ENCODE data around the gene DLGAP1.
A peak's percentile ranks its signal among the peaks of the same experiment; 100 is the strongest.
"Not testable (repeated sequence)": the region's sequence is repeated elsewhere in the genome, so short reads cannot be mapped to it uniquely, and the experiment has no call there.

The DLGAP1 gene

GRCh38 chr18:3604235-3604497 lies 850.9 kb downstream of the DLGAP1 start:
- H3K18ac ChIP-seq (ENCODE audit: low read length) = peak overlapping the region; percentile 100
- H3K79me2 ChIP-seq (ENCODE audit: control insufficient read depth, insufficient read depth, low read length) = peaks cover 36% of the 10 kb centered on the region
- H4K8ac ChIP-seq (ENCODE audit: low read depth, low read length) = peak overlapping the region; percentile 91
- H3K27ac ChIP-seq (ENCODE audit: low read depth, low read length) = peak overlapping the region; percentile 100
- H3K4me2 ChIP-seq (ENCODE audit: low read length) = peak overlapping the region; percentile 75
- H2BK120ac ChIP-seq (ENCODE audit: low read depth, low read length) = peak overlapping the region; percentile 100
- peak overlapping the region; percentile 100 for H2BK5ac ChIP-seq (ENCODE audit: low read length)
- H3K36me3 ChIP-seq (ENCODE audit: control insufficient read depth, insufficient read depth, low read length) = peaks cover 2% of the 10 kb centered on the region
- peak overlapping the region; percentile 89 for H3K4me3 ChIP-seq (ENCODE audit: low read length)
- H2AK5ac ChIP-seq (ENCODE audit: low read length) = peak overlapping the region; percentile 97
- H4K5ac ChIP-seq (ENCODE audit: low read length) = peak overlapping the region; percentile 98
- no peaks in the 10 kb centered on the region for H3K27me3 ChIP-seq (ENCODE audit: insufficient read depth, low read length, poor library complexity)
- H3K79me1 ChIP-seq (ENCODE audit: low read length) = peaks cover 2% of the 10 kb centered on the region
- H3K4me1 ChIP-seq (ENCODE audit: control insufficient read depth, low read depth, low read length) = peaks cover 9% of the 10 kb centered on the region
- H3K23ac ChIP-seq (ENCODE audit: low read length) = peak overlapping the region; percentile 7
- no peak overlapping the region for H2BK15ac ChIP-seq (replicated peaks; ENCODE audit: low read depth)
- peak overlapping the region; percentile 94 for H3K4ac ChIP-seq (ENCODE audit: low read depth, low read length)
- peak overlapping the region; percentile 98 for H3K56ac ChIP-seq (ENCODE audit: low read length)
- no CpG with 5 or more reads among the region's 4 CpGs for WGBS (ENCODE audit: extremely low coverage, insufficient coverage, low lambda C conversion rate)
- peak overlapping the region; percentile 99 for H3K9ac ChIP-seq (ENCODE audit: low read length)
- no peak for DNase-seq

- Histone ChIP-seq H3K27ac (ENCODE audit: low read depth, low read length) (peak overlapping the region; percentile 100), H2BK5ac (ENCODE audit: low read length) (peak overlapping the region; percentile 100)
- peak; percentile 99 for DNase-seq
These were observed 851.5 kb downstream of the DLGAP1 start for GRCh38 chr18:3603421-3604234.

GRCh38 chr18:3601106-3601755 lies 853.9 kb downstream of the DLGAP1 start:
- H2BK120ac ChIP-seq (ENCODE audit: low read depth, low read length) = peak overlapping the region; percentile 64
- no CpG with 5 or more reads among the region's 12 CpGs for WGBS (ENCODE audit: extremely low coverage, insufficient coverage, low lambda C conversion rate)
- H2BK15ac ChIP-seq (replicated peaks; ENCODE audit: low read depth); H3K23ac ChIP-seq (ENCODE audit: low read length); H3K79me1 ChIP-seq (ENCODE audit: low read length); H3K4me1 ChIP-seq (ENCODE audit: control insufficient read depth, low read depth, low read length); H4K5ac ChIP-seq (ENCODE audit: low read length); H3K9ac ChIP-seq (ENCODE audit: low read length); H4K8ac ChIP-seq (ENCODE audit: low read depth, low read length); DNase-seq; H3K27me3 ChIP-seq (ENCODE audit: insufficient read depth, low read length, poor library complexity); H2BK5ac ChIP-seq (ENCODE audit: low read length); H2AK5ac ChIP-seq (ENCODE audit: low read length); H3K36me3 ChIP-seq (ENCODE audit: control insufficient read depth, insufficient read depth, low read length); H3K4me3 ChIP-seq (ENCODE audit: low read length); H3K4me2 ChIP-seq (ENCODE audit: low read length): not testable (repeated sequence)
- H3K27ac ChIP-seq (ENCODE audit: low read depth, low read length) = peak overlapping the region; percentile 97
- peak overlapping the region; percentile 93 for H3K4ac ChIP-seq (ENCODE audit: low read depth, low read length)
- H3K18ac ChIP-seq (ENCODE audit: low read length) = peak overlapping the region; percentile 65
- peak overlapping the region; percentile 89 for H3K56ac ChIP-seq (ENCODE audit: low read length)
- H3K79me2 ChIP-seq (ENCODE audit: control insufficient read depth, insufficient read depth, low read length) = peaks cover 21% of the 10 kb centered on the region

More at GRCh38 chr18:3603421-3604234, 851.5 kb downstream of the DLGAP1 start:
- peak overlapping the region; percentile 98 for H3K56ac ChIP-seq (ENCODE audit: low read length)
- peaks cover 2% of the 10 kb centered on the region for H3K36me3 ChIP-seq (ENCODE audit: control insufficient read depth, insufficient read depth, low read length)
- peak overlapping the region; percentile 67 for H4K8ac ChIP-seq (ENCODE audit: low read depth, low read length)
- peak overlapping the region; percentile 99 for H3K9ac ChIP-seq (ENCODE audit: low read length)
- peak overlapping the region; percentile 7 for H3K23ac ChIP-seq (ENCODE audit: low read length)
- peak overlapping the region; percentile 94 for H3K4ac ChIP-seq (ENCODE audit: low read depth, low read length)
- no CpG with 5 or more reads among the region's 12 CpGs for WGBS (ENCODE audit: extremely low coverage, insufficient coverage, low lambda C conversion rate)
- H2BK15ac ChIP-seq (replicated peaks; ENCODE audit: low read depth) = peak overlapping the region; percentile 25
- H2BK120ac ChIP-seq (ENCODE audit: low read depth, low read length) = peak overlapping the region; percentile 100
- peak overlapping the region; percentile 100 for H3K18ac ChIP-seq (ENCODE audit: low read length)
- H3K27me3 ChIP-seq (ENCODE audit: insufficient read depth, low read length, poor library complexity) = no peaks in the 10 kb centered on the region
- peaks cover 36% of the 10 kb centered on the region for H3K79me2 ChIP-seq (ENCODE audit: control insufficient read depth, insufficient read depth, low read length)
- H4K5ac ChIP-seq (ENCODE audit: low read length) = peak overlapping the region; percentile 98
- peak overlapping the region; percentile 97 for H2AK5ac ChIP-seq (ENCODE audit: low read length)
- peaks cover 2% of the 10 kb centered on the region for H3K79me1 ChIP-seq (ENCODE audit: low read length)
- peaks cover 11% of the 10 kb centered on the region for H3K4me1 ChIP-seq (ENCODE audit: control insufficient read depth, low read depth, low read length)
- peak overlapping the region; percentile 89 for H3K4me3 ChIP-seq (ENCODE audit: low read length)
- H3K4me2 ChIP-seq (ENCODE audit: low read length) = peak overlapping the region; percentile 75

GRCh38 chr18:3599861-3600260 lies 855.2 kb downstream of the DLGAP1 start:
- H4K5ac ChIP-seq (ENCODE audit: low read length) = no peak overlapping the region
- H3K18ac ChIP-seq (ENCODE audit: low read length) = no peak overlapping the region
- no peak overlapping the region for H3K9ac ChIP-seq (ENCODE audit: low read length)
- peaks cover 3% of the 10 kb centered on the region for H3K79me1 ChIP-seq (ENCODE audit: low read length)
- no peak overlapping the region for H3K56ac ChIP-seq (ENCODE audit: low read length)
- H3K23ac ChIP-seq (ENCODE audit: low read length) = no peak overlapping the region
- no CpG with 5 or more reads among the region's 6 CpGs for WGBS (ENCODE audit: extremely low coverage, insufficient coverage, low lambda C conversion rate)
- H3K79me2 ChIP-seq (ENCODE audit: control insufficient read depth, insufficient read depth, low read length) = peaks cover 9% of the 10 kb centered on the region
- H2AK5ac ChIP-seq (ENCODE audit: low read length) = no peak overlapping the region
- peaks cover 13% of the 10 kb centered on the region for H3K4me1 ChIP-seq (ENCODE audit: control insufficient read depth, low read depth, low read length)
- H3K4ac ChIP-seq (ENCODE audit: low read depth, low read length) = no peak overlapping the region
- no peaks in the 10 kb centered on the region for H3K27me3 ChIP-seq (ENCODE audit: insufficient read depth, low read length, poor library complexity)
- H2BK5ac ChIP-seq (ENCODE audit: low read length) = no peak overlapping the region
- no peak overlapping the region for H4K8ac ChIP-seq (ENCODE audit: low read depth, low read length)
- H3K4me2 ChIP-seq (ENCODE audit: low read length) = no peak overlapping the region
- H2BK15ac ChIP-seq (replicated peaks; ENCODE audit: low read depth) = no peak overlapping the region
- no peaks in the 10 kb centered on the region for H3K36me3 ChIP-seq (ENCODE audit: control insufficient read depth, insufficient read depth, low read length)
- H3K4me3 ChIP-seq (ENCODE audit: low read length) = no peak overlapping the region
- no peak for DNase-seq
- H3K27ac ChIP-seq (ENCODE audit: low read depth, low read length) = no peak overlapping the region
- peak overlapping the region; percentile 65 for H2BK120ac ChIP-seq (ENCODE audit: low read depth, low read length)

GRCh38 chr18:3599195-3599594 lies 855.9 kb downstream of the DLGAP1 start:
- Histone ChIP-seq H3K79me1 (ENCODE audit: low read length) (peaks cover 3% of the 10 kb centered on the region), H3K4ac (ENCODE audit: low read depth, low read length) (peak overlapping the region; percentile 67), H3K79me2 (ENCODE audit: control insufficient read depth, insufficient read depth, low read length) (peaks cover 2% of the 10 kb centered on the region), H3K9ac (ENCODE audit: low read length) (no peak overlapping the region), H3K4me1 (ENCODE audit: control insufficient read depth, low read depth, low read length) (peaks cover 17% of the 10 kb centered on the region), H2AK5ac (ENCODE audit: low read length) (no peak overlapping the region), H4K5ac (ENCODE audit: low read length) (no peak overlapping the region), H3K27ac (ENCODE audit: low read depth, low read length) (no peak overlapping the region), H2BK15ac (replicated peaks; ENCODE audit: low read depth) (no peak overlapping the region), H3K56ac (ENCODE audit: low read length) (peak overlapping the region; percentile 30), H3K27me3 (ENCODE audit: insufficient read depth, low read length, poor library complexity) (no peaks in the 10 kb centered on the region), H3K4me2 (ENCODE audit: low read length) (no peak overlapping the region), H2BK120ac (ENCODE audit: low read depth, low read length) (no peak overlapping the region), H3K36me3 (ENCODE audit: control insufficient read depth, insufficient read depth, low read length) (no peaks in the 10 kb centered on the region), H2BK5ac (ENCODE audit: low read length) (peak overlapping the region; percentile 35), H3K4me3 (ENCODE audit: low read length) (no peak overlapping the region), H4K8ac (ENCODE audit: low read depth, low read length) (no peak overlapping the region), H3K18ac (ENCODE audit: low read length) (peak overlapping the region; percentile 39), H3K23ac (ENCODE audit: low read length) (no peak overlapping the region)
- WGBS (ENCODE audit: extremely low coverage, insufficient coverage, low lambda C conversion rate) = no CpG with 5 or more reads among the region's 7 CpGs
- DNase-seq = no peak
